Measurements from ENCODE around the gene NAV2. TPM values are rescaled to one million over a fixed set of nuclear protein-coding genes. Genes with fewer than 3 reads are reported as not detected.

The NAV2 gene
- polyA plus RNA-seq, 1 experiment = 5.1 TPM

DNA sequence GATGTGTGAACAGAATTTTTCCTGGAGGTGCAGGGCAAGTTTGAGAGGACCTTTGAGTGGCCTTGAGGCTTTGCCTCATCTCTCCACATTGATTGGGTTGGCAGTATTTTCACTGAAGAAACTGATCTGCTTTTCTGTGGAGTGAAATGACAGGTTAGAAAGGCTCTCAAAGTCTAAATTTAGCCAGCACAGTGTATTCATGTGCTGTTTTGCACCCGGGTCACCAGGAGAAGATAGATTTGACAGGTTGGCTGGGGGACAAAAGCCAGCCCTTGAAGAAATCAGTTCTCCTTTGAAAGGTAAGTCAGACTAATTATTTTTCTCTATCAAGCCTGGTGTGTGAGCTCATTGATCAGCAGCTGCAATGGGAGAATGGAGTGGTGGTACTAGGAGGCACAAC lies 294.7 kb downstream of the NAV2 start:
- TF ChIP-seq, protein P1, sequence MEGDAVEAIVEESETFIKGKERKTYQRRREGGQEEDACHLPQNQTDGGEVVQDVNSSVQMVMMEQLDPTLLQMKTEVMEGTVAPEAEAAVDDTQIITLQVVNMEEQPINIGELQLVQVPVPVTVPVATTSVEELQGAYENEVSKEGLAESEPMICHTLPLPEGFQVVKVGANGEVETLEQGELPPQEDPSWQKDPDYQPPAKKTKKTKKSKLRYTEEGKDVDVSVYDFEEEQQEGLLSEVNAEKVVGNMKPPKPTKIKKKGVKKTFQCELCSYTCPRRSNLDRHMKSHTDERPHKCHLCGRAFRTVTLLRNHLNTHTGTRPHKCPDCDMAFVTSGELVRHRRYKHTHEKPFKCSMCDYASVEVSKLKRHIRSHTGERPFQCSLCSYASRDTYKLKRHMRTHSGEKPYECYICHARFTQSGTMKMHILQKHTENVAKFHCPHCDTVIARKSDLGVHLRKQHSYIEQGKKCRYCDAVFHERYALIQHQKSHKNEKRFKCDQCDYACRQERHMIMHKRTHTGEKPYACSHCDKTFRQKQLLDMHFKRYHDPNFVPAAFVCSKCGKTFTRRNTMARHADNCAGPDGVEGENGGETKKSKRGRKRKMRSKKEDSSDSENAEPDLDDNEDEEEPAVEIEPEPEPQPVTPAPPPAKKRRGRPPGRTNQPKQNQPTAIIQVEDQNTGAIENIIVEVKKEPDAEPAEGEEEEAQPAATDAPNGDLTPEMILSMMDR (IDR thresholded peaks at IDR 0.05; ENCODE audit: low read depth, low read length) = no peak
- Histone ChIP-seq H3K27ac (ENCODE audit: low read depth, low read length) (no peak overlapping the region), H3K27me3 (ENCODE audit: control insufficient read depth, insufficient read depth, low read length) (no peaks in the 10 kb centered on the region), H3K9me3 (ENCODE audit: control insufficient read depth, insufficient read depth, low read length) (no peaks in the 10 kb centered on the region), H3K4me3 (ENCODE audit: low read depth, low read length) (no peak overlapping the region)
- ChIA-PET CTCF (interaction anchor here (1.6 kb wide), 1 partner anchor 53 kb away, joined by 3 read pairs; no protein-coding TSS in a partner anchor), POLR2A (no interaction called here)
- no peak for DNase-seq (ENCODE audit: low read depth, low spot score)

DNA sequence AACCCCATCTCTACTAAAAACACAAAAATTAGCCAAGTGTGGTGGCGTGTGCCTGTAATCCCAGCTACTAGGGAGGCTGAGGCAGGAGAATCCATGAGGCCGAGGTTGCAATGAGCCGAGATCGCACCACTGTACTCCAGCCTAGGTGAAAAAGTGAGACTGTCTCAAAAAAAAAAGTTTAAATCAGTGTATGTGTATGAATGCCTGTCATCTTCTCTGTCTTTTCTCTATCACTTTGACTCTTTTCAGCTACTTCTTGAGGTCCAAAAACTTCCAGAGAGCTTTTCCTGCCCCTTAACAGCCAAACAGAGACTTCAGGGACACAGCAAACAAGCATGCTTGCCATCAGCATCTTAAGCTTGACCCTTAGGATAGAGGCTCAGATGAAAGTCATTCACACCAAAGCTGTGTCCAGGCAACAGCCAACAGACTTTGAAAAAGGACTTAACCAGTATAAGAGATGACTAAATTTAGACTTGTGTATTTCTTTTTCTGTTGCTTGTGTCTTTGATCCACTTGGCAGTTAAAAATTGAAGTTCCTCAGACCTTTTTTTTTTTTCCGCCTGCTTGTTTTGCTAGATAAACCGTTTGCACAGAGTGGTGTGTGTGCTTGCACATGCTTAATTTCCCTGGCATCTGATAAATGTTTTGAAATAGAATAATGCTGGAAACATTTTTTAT lies 295.7 kb downstream of the NAV2 start:
- TF ChIP-seq, protein P1 (IDR thresholded peaks at IDR 0.05; ENCODE audit: low read depth, low read length) = no peak
- CTCF ChIA-PET = interaction anchor here (0.7 to 1.6 kb wide), 3 partner anchors 18 to 54 kb away, joined by 3 to 4 read pairs (median 3); no protein-coding TSS in a partner anchor
- Histone ChIP-seq H3K27ac (ENCODE audit: low read depth, low read length) (no peak overlapping the region), H3K27me3 (ENCODE audit: control insufficient read depth, insufficient read depth, low read length) (no peaks in the 10 kb centered on the region), H3K4me3 (ENCODE audit: low read depth, low read length) (no peak overlapping the region), H3K9me3 (ENCODE audit: control insufficient read depth, insufficient read depth, low read length) (no peaks in the 10 kb centered on the region)
- POLR2A ChIA-PET = interaction anchor here (0.5 kb wide), 1 partner anchor 42 kb away, joined by 3 read pairs; no protein-coding TSS in a partner anchor
- DNase-seq (ENCODE audit: low read depth, low spot score) = no peak

DNA sequence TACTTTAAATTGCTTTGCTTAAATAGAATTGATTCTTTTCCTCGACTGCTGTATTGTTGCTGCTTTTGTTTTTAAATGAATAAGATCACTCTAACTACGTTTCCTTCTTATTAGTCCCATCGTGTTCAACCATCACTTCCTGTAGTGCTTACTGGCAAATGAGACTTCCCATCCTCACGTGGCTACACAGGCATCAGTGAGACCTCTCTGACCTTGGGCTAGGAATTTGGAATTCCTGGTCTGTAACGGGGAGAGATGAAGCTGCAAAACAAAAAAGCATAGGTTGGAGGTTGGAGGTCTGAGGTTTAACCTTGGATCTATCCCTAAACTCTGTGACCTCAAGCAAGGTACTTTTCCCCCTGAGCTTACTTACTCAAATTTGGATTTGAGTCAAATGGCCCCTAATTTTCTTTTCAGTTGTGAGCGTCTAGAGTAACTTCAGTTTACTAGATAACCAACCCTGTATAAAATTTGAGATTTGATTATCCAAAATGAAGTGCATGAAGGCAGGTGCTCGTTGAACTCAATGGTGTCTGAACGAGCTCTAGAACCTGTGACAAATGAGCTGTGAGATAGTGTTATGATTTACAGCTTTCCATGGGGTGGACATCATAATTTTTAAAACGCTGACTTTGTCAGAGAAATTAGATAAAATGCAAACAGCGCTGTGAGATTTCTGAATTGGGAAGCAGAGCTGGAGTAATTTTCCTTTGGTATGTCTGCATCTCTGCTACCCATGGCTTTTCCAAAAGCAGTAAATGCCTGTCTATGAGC lies 296.4 kb downstream of the NAV2 start:
- H3K27me3 ChIP-seq (ENCODE audit: control insufficient read depth, insufficient read depth, low read length) = no peaks in the 10 kb centered on the region
- CTCF ChIA-PET = interaction anchor here (0.7 to 1.6 kb wide), 3 partner anchors 18 to 55 kb away, joined by 3 to 4 read pairs (median 3); no protein-coding TSS in a partner anchor
- no peak for DNase-seq (ENCODE audit: low read depth, low spot score)
- TF ChIP-seq, protein P1 (IDR thresholded peaks at IDR 0.05; ENCODE audit: low read depth, low read length) = no peak
- no peaks in the 10 kb centered on the region for H3K9me3 ChIP-seq (ENCODE audit: control insufficient read depth, insufficient read depth, low read length)
- POLR2A ChIA-PET = interaction anchor here (0.5 kb wide), 1 partner anchor 42 kb away, joined by 3 read pairs; no protein-coding TSS in a partner anchor
- H3K4me3 ChIP-seq (ENCODE audit: low read depth, low read length) = no peak overlapping the region
- no peak overlapping the region for H3K27ac ChIP-seq (ENCODE audit: low read depth, low read length)

DNA sequence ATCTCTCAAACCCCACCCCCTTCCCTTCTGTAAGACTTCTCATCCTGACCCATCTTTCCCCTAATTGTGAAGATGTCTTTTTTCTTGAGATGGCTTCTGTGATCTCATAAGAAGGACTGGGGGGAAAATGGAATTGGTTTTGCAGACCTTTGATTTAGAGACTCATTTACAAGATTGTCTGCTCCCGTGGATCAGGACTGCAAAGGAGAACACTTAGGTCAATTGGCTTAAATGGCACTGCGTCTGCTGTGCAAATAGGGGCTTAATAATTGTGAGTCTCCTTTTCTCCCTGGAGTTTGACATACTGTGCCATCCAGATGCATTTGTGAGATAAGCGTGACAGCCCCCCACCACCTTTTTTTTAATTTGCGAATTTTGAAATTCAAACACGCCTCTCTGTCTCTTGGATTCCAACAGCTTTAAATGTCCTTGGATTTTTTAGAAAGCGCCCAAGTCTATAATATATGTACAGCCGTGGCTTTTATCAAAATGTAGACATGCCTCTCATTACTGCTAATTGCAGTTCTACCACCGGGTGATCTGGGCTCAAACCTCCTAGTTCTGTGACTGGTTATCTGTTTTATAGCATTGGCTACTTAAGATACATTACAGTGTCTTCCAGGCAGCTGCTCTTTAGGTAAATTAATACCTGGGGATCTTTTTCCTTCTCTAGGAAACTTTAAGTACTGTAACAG lies 297.7 kb downstream of the NAV2 start:
- POLR2A ChIA-PET = interaction anchor here (0.6 kb wide), 1 partner anchor 12 kb away, joined by 6 read pairs; no protein-coding TSS in a partner anchor
- DNase-seq (ENCODE audit: low read depth, low spot score) = no peak
- TF ChIP-seq, protein P1 (IDR thresholded peaks at IDR 0.05; ENCODE audit: low read depth, low read length) = no peak
- no peak overlapping the region for H3K27ac ChIP-seq (ENCODE audit: low read depth, low read length)
- H3K4me3 ChIP-seq (ENCODE audit: low read depth, low read length) = no peak overlapping the region
- CTCF ChIA-PET = interaction anchor here (0.8 kb wide), 1 partner anchor 13 kb away, joined by 3 read pairs; no protein-coding TSS in a partner anchor
- no peaks in the 10 kb centered on the region for H3K27me3 ChIP-seq (ENCODE audit: control insufficient read depth, insufficient read depth, low read length)
- H3K9me3 ChIP-seq (ENCODE audit: control insufficient read depth, insufficient read depth, low read length) = no peaks in the 10 kb centered on the region
